Peyer's patch (tissue), 4 donors: ENCODE data around the gene HECA.

Experiments used
- CTCF ChIP-seq, 6 experiments: fragments of 450-650 bp in 4 of 6; fragments of 200-600 bp in 2 of 6; sonication (generic) in 1 of 6; IDR thresholded peaks; one replicate each; pipeline ENCODE4 v1.5.1; 2017 to 2019; ENCODE audit warnings: antibody characterized with exemption in 6 of 6, mild to moderate bottlenecking in 3 of 6, moderate library complexity in 1 of 6
- POLR2A ChIP-seq, 2 donors: fragments of 450-650 bp; IDR thresholded peaks; one replicate each; pipeline ENCODE4 v1.5.1; 2017; ENCODE audit warnings: antibody characterized with exemption in 2 of 2, mild to moderate bottlenecking in 2 of 2, moderate library complexity in 2 of 2

GRCh38 chr6:139134064-139134395, 850 bp upstream of the HECA start:
- TF ChIP-seq CTCF (IDR thresholded peaks at IDR 0.05) (no peak), POLR2A (IDR thresholded peaks at IDR 0.05) (no peak)
